Neural progenitor cell (in vitro differentiated cells): ENCODE measurements around the gene ZNF536.

Experiments used
- EZH2 ChIP-seq: fragments of 200-600 bp; sonication (generic); IDR thresholded peaks from 2 replicates; pipeline ENCODE4 v1.6.1; 2017; ENCODE audit warnings: antibody characterized with exemption, mild to moderate bottlenecking, moderate library complexity
- EZH2phosphoT487 ChIP-seq: fragments of 200-600 bp; sonication (generic); IDR thresholded peaks from 2 replicates; pipeline ENCODE4 v1.6.1; 2017; ENCODE audit warnings: antibody characterized with exemption
- TF ChIP-seq, protein P1 (sequence below): fragments of 200-600 bp; sonication (generic); IDR thresholded peaks from 2 replicates; pipeline ENCODE4 v1.5.1; 2017; ENCODE audit warnings: antibody characterized with exemption, mild to moderate bottlenecking

- TF ChIP-seq, protein P1, sequence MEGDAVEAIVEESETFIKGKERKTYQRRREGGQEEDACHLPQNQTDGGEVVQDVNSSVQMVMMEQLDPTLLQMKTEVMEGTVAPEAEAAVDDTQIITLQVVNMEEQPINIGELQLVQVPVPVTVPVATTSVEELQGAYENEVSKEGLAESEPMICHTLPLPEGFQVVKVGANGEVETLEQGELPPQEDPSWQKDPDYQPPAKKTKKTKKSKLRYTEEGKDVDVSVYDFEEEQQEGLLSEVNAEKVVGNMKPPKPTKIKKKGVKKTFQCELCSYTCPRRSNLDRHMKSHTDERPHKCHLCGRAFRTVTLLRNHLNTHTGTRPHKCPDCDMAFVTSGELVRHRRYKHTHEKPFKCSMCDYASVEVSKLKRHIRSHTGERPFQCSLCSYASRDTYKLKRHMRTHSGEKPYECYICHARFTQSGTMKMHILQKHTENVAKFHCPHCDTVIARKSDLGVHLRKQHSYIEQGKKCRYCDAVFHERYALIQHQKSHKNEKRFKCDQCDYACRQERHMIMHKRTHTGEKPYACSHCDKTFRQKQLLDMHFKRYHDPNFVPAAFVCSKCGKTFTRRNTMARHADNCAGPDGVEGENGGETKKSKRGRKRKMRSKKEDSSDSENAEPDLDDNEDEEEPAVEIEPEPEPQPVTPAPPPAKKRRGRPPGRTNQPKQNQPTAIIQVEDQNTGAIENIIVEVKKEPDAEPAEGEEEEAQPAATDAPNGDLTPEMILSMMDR, result no peak
- TF ChIP-seq EZH2 (no peak), EZH2phosphoT487 (no peak)
These were observed 77.5 kb downstream of the ZNF536 start for GRCh38 chr19:30449673-30450072.
